Stimulated activated CD4-positive, alpha-beta T cell treated with anti-CD3 and anti-CD28 coated beads, Interleukin-1b, Interleukin-23, amount 100 ng/mL, for 48 hours (primary cell): ENCODE data around the gene SARNP.
"Not testable (repeated sequence)": the region's sequence is repeated elsewhere in the genome, so short reads cannot be mapped to it uniquely, and the experiment has no call there.

Experiments
- DNase-seq: peaks from one replicate; pipeline ENCODE4 v3.0.0-alpha.2; 2020

SARNP gene

GRCh38 chr12:55789171-55789570 is 28.4 kb downstream of the SARNP start:
- no peak for DNase-seq

- no peak for DNase-seq
Observed at GRCh38 chr12:55788546-55788945, 29.0 kb downstream of the SARNP start.

DNA sequence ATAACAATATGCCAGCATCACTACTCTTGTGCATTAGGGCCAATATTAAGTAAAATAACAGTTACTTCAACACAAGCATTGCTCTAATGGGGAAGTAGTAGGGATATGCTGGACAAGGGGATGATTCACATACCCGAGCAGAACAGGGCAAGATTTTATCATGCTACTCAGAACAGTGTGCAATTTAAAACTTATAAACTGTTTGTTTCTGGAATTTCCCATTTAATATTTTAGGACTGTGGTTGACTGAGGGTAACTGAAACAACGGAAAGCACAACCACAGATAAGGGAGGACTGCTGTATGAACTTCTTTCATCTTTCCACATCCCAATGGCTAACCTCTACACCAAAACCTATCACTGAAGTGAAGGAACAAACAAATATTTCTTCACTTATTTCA is 36.8 kb downstream of the SARNP start:
- DNase-seq: no peak

- no peak for DNase-seq
Observed at GRCh38 chr12:55777856-55778255, 39.7 kb downstream of the SARNP start.

- DNase-seq: no peak
Observed at GRCh38 chr12:55771736-55772135, 45.8 kb downstream of the SARNP start.

DNA sequence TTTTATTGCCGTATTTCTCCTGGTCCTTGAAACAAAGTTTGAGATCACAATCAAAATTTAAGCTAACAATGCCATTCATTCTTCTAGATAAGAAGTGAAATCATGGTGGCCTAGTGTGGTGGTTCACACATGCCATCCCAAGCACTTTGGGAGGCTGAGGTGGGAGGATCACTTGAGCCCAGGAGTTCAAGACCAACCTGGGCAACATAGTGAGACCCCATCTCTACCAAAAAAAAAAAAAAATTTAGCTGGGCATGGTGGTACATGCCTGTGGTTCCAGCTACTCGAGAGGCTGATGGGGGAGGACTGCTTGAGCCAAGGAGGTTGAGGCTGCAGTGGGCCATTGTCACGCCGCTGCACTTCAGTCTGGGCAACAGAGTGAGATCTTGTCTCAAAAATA is 50.4 kb downstream of the SARNP start:
- no peak for DNase-seq

DNA sequence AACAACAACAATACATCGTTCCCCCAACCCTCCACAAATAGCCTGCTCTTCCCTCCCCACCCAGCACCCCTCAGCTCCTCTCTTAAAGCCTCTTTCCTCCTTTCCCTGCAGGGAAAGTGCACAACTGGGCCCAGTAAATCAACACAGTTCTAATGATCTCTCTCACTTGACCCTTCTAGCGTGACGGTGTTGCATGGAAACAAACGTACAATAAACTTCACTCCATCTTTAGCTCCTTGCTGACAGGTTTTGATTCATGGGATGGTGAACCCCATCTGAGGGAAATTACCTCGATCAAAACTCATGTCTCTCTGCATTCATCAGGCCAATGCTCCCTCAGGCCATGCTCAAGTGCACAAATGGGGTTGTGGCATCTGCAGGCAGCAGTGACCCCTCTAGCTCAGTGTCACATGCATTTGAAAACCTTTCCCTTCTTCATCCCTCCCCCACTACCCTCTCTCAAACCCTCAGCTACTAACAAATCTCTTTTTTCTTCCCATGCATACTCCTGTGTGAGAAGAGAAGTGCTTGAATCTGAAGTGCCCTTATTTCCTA is 51.7 kb downstream of the SARNP start:
- DNase-seq: no peak

GRCh38 chr12:55762646-55763045 is 54.9 kb downstream of the SARNP start:
- no peak for DNase-seq

- peak; percentile 80 for DNase-seq
Observed at GRCh38 chr12:55760663-55761062, 56.9 kb downstream of the SARNP start.

DNA sequence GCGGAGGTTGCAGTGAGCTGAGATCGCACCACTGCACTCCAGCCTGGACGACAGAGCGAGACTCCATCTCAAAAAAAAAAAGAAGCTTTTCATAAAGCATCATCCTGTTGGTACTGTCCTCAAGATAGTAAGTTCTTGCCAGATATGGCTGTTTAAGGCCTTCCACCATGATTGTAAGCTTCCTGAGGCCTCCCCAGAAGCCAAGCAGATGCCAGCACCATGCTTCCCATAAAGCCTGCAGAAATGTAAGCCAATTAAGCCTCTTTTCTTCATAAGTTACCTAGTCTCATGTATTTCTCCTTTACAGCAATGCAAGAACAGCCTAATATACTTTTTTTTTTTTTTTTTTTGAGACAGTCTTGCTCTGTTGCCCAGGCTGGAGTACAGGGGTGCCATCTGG is 58.9 kb downstream of the SARNP start:
- not testable (repeated sequence) for DNase-seq

DNA sequence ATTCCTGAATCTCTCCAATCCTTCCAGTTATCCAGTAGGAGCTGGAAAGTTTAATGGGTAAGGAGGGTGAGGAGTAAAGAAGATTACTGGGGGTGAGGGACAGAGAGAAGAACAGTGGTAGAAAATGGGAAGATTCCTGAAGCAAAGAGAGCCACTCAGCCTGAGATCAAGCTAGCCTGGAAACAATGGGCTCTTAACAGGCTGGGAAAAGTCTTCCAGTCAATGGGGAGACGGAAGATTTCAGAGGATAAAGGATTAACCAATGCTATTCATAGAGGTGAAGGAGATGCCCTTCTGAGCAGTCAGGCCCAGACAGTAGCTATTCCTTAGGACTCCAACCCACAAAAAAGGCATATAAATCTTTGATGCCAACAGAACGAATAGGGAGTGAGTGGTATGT is 59.8 kb downstream of the SARNP start:
- no peak for DNase-seq

DNA sequence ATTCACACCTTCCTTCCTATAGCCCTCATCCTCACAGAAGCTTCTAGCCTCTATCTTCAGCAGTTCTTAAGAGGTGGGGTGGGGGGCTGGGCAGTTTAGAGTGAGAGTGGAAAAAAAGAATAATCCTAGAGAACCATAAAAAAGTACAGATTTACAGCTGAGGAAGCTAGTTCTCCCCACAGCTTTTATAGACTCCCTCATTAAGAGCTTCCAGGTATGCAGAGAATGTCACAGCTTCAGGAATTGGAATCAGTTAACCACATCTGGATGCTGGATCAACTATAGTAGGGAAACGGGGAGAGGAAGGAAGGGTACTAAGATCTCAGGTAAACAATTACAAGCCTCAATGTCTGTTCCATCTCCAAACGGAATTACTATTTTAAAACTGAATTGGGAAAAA is 62.3 kb downstream of the SARNP start:
- DNase-seq: no peak

DNA sequence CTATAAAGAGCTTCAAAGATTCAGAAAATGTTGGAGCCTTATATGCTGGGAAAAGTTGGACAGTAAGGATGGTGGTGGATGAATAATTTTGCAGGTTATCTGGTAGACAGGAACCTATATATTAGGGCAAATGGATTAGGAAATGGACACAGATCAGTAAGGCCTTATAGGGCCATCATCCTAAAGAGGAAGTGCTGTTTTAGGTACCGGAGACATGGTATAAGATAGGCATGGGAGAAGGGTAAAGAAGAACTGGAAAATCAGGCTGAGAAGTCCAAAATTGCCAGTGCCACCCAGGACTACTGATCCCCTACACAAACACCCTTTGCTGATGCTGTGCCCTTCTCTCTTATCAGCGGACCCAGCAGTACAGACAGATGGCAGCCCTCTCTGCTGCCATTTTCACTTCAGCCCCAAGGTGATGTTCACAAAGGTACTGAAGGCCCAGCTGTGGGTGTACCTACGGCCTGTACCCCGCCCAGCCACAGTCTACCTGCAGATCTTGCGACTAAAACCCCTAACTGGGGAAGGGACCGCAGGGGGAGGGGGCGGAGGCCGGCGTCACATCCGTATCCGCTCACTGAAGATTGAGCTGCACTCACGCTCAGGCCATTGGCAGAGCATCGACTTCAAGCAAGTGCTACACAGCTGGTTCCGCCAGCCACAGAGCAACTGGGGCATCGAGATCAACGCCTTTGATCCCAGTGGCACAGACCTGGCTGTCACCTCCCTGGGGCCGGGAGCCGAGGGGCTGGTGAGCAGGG is 69.1 kb downstream of the SARNP start:
- DNase-seq: no peak

DNA sequence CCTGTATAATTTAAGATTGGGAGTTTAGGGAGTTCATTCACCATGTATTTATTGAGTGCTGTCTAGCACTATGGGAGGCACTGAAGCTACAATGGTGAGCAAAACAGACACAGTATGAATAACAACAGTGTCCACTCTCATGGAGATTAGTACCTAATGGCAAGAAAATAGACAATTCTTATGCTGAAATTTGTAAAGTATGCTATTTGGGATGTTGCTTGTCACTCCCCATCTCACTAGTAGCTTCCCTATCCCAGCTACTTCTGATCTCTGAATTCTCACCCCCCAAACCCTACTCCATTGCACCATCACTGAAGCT is 70.7 kb downstream of the SARNP start:
- DNase-seq: no peak

DNA sequence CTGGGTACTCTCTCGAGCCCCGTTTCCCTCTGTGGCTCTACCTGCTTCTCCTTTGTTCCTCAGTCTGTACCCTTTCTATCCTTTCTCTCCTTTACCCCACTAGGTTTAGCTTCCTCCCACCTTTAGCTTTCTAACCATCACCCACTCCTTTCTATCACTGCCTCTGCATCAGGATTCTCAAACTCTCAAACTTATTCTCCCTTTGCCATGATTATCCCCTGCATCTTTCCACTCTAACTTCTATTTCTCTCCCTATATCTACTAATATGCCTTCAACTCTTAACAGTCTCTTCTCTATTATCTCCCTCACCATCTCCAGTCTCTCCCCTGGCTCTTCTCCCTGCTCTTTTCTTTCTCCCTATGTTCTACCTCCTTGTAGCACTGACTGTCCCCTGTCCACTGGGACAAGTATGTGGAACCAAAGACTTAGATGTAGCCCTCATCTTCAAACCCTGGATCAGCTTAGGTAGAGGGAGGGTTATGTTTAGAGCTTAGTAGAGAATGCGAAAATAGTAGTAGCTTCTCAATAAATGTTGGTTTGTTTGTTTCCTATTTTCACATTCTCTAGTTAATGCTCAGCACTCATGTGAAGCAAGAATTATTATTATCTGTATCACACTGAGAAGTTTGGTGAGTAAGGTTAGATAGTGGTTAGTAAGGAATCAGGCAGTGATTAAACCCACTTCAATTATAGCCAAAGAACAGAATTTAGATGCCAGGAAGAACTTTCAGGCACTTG is 71.2 kb downstream of the SARNP start:
- DNase-seq: no peak

- DNase-seq: no peak
Observed at GRCh38 chr12:55745361-55746173, 72.0 kb downstream of the SARNP start.

DNA sequence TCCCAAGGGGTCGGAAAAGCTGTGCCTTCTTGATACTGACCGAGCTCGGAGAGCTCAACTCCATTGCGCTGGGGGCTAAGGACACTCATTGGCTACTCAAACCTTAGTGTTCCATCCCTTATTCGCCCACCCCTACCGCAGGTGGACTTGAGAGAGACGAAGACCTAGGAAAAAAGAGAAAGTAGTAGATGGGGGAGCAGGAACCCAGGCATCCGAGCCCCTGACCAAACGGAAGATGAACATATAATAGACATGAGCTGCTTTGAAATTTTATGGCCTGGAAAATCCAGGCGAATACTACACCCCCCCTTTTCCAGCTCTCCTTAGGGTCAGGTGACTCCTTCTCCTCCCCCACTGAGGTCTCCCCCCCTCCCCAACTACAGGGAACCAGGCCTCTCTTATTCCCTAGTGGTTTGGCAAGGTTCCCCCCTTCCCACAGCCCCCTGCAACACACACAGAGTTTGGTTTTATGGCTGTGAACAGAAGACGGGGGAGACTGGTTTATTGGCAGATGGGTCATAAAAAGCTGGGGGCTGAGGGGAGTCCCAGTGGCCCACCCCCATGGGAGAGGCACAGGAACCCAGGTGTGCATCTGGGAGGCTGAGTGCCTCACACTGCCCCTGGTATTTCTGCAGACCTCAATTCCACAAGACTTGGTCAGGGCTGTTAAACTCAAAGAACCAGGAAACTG is 73.0 kb downstream of the SARNP start:
- no peak for DNase-seq

DNA sequence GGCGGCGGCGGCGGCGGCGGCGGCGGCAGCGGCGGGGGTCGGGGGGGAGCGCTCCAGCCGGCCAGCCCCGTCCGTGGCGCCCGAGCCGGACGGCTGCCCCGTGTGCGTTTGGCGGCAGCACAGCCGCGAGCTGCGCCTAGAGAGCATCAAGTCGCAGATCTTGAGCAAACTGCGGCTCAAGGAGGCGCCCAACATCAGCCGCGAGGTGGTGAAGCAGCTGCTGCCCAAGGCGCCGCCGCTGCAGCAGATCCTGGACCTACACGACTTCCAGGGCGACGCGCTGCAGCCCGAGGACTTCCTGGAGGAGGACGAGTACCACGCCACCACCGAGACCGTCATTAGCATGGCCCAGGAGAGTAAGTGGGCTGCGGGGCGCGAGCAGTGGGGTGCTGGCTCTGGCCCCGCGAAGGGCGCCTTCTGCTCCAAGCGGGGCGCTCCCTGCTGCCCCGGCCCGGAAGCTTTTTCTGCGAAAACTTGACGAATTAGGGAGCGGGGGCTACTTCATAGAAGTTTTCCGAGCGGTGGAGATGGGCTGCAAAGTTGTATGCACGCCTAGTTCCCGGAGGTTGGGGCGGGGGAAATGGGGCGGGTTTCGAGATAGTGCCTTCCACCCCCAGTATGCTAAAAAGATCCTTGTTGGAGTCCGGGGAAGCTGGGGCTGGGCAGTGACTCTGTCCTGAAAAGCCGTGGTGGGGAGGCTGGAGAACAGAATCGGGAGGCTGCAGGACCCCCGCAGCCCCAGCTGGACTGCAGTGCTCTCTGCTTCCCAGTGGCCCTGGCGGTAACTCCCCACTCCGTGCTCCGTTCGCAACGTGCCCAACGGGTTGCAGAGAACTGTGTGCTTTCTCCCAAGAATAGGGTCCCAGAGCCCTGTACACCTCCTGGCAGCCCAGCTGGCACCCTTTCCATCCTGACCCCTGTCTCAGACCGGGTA is 73.9 kb downstream of the SARNP start:
- DNase-seq: peak; percentile 52

DNA sequence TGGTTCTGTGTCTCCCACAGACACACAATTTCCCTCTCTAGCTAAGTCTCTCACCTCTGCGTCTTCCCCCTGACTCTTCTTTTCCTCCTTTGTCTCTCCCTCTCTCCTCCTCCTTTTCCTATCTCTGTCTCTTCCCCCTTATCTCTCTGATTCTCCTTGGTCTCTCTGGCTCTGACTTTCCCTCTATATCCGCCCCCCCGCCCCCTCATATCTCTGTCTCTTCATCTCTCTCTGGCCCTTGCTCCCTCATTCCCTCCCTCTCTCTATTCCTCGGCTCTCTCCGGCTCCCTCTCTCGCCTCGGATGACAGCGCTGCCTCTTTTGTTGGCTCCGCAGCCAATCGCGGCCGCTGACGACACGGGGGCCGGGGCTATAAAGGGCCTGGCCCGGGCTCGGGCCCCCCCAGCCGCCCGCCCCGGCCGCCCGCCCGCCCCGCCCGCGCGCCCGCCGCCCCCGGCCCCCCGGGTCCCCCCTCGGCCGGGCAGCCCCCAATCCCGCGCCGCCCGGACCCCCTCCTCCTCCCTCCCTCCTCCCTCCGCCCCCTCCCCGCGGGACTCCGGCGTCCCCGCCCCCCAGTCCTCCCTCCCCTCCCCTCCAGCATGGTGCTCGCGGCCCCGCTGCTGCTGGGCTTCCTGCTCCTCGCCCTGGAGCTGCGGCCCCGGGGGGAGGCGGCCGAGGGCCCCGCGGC is 74.7 kb downstream of the SARNP start, which contains the start of gene GDF11:
Gene GDF11 (plus strand): TSS at position 404 of the 687 bp plus-strand sequence. CDS start 195 bp downstream, at position 599.
- DNase-seq: peak; percentile 75

GRCh38 chr12:55741931-55742680 is 75.4 kb downstream of the SARNP start:
- DNase-seq: no peak
